Suppressor macrophage (primary cell): ENCODE measurements around the gene H1-8.

Experiments used
- DNase-seq, 4 experiments: peaks; one replicate each; pipeline ENCODE4 v3.0.0-alpha.2; 2020 to 2022

The H1-8 gene

GRCh38 chr3:129575233-129575996 is 32.4 kb downstream of the H1-8 start:
- no peak for DNase-seq

DNA sequence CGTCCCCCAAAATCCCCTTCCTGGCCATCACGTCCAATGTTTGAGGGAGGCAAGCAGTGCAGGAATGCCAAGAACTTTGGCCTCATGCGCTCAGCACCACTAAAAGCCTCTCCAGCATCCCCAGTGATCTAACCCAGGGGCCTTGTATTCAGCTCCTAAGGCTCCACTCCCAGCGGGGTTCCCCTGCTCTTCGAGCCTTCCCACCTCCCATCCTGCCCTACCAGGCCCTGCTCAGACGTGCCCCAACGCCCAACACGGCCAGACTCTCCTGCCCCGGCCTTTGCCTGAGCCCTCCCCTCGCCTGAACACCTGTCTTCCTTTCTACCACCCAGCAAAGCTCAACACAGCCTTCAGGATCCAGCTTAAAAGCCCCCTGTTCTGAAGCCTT is 33.0 kb downstream of the H1-8 start:
- DNase-seq: no peak

DNA sequence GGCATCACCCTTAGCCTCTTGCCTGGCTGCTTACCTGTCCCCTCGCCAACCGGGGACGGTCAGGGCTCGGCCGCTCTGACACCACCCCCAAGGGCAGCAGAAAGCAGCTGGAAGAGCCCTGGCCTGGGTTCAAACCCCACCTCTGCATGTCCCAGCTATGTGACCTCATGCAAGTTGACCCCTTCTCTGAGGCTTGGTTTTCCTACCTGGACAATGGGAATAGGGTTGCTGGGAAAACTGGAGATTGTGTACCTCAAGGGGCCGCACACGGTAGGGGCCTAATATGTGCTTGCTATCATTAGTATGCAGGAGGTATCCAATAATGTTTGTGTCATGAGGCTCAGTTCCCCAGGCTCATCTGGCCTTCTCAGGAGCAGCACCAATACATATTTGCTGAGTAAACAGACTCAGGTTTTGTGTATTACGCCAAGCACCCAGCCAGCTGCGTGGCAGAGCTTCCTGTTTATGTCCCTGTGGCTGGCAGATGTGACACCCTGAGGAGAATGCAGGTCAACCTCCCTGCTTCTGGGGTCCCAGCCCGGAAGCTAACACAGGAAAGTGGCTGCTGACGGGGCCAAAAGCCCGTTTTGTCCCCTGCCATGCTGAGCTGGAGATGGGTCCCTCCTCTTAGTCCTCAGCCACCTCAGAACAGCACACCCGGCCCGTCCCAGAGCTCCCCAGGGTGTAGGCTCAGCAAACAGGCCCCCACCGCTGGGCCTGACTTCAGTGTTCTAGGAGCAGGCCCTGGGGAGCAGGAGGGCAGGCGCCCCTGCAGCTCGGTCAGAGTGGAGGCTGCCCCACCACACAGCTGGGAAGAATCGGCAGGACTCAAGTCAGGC is 33.8 kb downstream of the H1-8 start:
- peak; percentile 76 to 88 (median 84) for DNase-seq

DNA sequence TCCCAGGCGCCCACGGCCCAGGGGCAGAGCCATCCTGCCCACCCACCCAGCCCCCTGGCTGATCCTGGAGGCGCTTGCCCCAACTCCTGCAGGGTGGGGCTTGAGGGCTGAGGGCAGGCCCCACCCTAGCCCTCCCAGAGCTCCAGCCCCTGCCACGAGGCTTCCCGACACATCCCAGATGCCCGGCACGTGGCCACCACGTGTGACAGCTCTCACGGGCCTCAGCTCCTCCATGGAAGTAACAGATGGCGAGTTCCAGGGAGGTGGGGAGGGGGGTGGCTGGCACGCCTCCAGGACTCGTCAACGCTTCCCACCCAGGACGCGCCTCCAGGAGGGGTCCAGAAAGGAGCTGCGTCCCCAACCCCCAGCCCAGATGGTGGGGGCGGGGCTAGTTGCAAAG is 34.4 kb downstream of the H1-8 start:
- DNase-seq: peak; percentile 55 to 70 (median 58)

- peak; percentile 77 to 85 (median 84) for DNase-seq
These were observed 35.2 kb downstream of the H1-8 start for GRCh38 chr3:129577925-129578786.

GRCh38 chr3:129579991-129580390 is 37.0 kb downstream of the H1-8 start:
- DNase-seq: no peak

DNA sequence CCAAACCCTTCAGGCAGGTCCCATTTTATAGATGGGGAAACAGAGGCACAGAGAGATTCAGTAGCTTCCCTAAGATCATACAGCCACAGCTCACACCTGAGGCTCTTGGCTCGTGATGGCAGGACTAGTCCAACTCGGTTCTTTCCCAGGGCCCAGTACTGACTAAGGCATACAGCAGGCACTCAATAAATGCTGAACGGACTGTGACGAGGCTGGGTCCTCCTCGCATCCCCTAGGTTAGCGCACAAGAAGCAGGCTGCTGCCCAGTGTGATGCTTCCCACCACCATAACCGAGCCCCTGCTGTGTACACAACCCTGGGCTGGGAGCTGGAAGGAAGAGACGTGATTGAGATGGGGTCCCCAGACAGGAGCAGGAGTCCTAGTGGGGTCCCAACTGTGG is 38.6 kb downstream of the H1-8 start:
- DNase-seq: no peak

DNA sequence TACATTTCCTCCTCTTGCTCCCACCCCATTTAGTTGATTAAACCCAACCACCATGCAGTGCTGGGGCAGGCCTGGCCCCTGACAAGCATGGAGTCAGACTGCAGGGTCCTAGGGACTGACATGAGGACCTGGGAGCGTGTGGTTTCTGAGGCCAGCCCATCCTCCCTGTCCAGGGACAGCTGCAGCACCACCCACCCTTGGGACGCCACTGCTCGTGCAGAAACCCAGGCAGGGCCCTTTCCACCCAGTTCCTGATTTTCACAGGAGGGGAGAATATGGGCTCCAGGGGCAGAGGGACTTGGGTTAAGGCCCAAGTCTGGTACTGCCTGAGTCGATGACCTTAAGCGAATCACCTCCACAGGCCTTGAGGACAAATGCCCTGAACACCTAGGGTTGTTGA is 39.8 kb downstream of the H1-8 start:
- peak in 2 of 4 experiments; percentile 34 to 45 for DNase-seq

DNA sequence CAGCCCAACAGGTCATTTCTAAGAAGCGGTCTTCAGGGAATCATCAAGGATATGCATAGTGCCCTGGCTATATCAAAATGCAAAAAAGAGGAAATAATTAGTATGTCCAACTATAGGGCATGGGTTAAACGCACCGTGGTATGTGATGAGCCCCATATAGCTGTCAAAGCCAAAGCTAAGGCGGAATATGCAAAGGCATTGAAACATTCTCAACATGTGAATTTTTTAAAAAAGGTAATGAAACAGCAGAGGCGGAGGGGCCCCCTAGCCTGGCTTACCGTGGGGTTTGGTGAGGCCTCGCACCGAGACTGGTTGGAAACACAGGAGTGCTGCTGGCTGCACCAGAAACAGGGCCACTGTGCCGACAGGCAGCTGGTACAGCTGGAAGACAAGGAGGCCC is 40.3 kb downstream of the H1-8 start:
- no peak for DNase-seq

DNA sequence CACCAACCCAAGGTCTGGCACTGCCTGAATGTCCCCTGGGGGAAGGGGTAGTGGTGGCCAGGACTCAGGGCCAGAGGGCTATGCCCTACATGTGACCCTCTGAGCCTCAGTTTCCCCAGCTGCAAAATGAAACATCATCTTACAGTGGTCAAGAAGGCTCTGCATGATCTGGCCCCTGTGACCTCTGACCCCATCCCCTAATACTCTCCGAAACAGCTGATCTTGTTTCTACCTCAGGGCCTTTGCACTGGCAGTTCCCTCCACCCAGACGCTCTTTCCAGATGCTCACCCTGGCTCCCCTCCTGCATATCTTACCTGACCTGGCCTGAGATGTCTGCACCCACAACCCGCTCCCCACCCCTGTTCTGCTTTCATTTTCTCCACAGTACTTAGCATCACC is 41.7 kb downstream of the H1-8 start:
- DNase-seq: no peak

DNA sequence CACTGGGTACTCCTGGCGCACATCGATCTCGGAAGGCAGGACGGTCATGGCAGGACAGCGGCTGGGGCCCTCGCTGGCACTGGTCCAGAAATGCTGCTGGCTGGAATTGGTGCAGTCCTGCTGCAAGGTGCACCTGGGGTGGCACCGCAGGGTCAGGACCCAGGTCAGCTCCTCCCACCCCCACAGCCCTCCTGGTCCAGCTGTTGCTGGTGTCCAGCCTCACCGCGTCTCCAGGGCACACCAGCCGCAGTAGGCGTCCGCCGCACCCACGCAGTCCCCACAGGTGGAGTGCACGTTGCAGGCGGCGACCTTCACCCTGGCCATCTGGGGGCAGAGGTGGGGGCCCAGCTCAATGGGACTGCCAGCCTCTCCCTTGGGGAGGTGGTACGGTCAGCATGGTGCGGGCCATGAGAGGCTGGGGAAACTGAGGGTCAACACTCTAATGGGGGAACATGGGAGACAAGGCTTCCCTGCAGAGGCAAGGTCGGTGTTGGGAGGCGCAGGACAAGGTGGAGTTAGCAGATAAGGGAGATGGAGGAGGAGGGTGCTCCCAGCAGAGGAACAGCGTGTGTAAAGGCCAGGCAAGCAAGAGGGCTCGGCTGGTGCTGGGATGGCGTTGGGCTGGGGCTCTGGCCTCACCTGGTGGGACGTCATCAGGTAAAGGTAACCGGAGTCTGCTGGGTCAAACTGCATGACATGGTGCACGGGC is 43.1 kb downstream of the H1-8 start:
- no peak for DNase-seq

GRCh38 chr3:129586746-129587430 is 43.9 kb downstream of the H1-8 start:
- no peak for DNase-seq

- DNase-seq: no peak
These were observed 44.7 kb downstream of the H1-8 start for GRCh38 chr3:129587566-129588210.

DNA sequence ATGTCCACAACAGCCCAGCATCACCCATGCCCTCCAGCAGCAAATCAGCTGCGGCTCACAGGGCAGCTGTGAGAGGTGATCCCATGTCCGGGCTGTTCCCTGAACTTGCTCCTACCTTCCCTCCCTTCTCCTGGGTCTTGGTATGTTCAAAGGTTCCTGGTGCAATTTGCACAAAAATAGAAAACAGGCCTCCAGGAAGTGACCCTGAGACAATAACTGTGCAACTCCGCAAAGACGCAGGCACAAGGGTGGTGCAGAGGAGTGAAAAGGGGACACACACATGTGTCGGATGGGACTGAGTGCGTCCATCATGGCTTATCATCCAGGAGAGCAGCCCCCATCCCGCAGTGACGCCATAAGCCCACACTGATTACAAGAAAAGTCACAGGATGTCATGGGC is 47.2 kb downstream of the H1-8 start:
- no peak for DNase-seq

DNA sequence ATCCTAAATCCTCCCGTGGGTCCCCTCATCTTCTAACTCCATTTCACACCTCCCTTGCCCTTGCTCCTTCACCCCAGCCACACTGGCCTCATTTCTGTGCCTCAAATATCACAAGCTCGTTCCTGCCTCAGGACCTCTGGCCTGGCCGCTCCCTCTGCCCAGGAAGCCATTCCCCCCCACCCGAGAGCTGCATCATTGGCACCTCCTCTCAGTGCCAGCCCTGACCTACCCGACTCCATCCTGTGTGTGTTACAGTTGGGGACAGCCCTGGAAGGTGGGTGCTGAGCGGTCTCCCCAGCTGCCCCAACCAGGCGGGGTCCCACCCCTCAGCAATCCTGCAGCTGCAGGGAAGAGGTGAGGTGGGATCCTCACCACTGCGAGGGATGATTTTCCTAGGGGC is 49.0 kb downstream of the H1-8 start:
- DNase-seq: no peak

GRCh38 chr3:129592381-129593131 is 49.6 kb downstream of the H1-8 start:
- peak; percentile 88 to 93 (median 92) for DNase-seq

DNA sequence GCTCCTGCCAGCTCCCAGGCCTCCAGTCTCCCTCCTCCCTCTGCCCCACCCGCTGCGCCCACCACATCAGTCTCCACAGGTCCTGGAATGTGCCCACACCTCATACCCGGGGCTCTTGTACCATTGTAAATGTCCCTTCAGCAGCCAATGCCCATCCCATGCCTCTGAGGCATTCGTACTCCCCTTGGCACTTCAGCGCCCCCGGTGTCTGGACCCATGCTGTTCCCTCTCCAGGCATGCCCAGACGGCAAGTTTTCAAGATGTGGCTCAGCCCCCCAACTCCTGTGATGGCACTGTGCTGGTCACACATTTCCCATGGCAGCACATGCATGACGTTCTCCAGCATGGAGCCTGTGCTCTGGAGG is 50.2 kb downstream of the H1-8 start:
- no peak for DNase-seq

GRCh38 chr3:129593595-129594339 is 50.8 kb downstream of the H1-8 start:
- peak; percentile 86 to 94 (median 92) for DNase-seq

DNA sequence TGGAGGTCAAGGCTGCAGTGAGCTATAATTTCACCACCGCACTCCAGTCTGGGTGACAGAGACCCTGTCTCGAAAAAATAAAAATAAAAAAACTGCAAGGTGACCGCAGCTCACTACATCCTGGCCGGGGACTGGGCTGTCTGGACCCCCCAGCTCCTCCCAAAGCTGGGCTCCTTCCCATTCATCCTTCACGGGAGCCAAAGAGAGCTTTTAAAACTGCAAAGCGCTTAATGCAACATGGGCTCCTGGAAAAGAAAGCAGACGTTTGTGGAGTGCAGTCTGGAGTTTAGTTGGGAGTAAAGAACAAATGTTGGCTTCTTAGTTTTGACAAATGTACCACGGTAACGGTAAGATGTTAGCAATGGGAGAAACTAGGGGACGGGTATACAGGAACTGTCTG is 51.4 kb downstream of the H1-8 start:
- no peak for DNase-seq

DNA sequence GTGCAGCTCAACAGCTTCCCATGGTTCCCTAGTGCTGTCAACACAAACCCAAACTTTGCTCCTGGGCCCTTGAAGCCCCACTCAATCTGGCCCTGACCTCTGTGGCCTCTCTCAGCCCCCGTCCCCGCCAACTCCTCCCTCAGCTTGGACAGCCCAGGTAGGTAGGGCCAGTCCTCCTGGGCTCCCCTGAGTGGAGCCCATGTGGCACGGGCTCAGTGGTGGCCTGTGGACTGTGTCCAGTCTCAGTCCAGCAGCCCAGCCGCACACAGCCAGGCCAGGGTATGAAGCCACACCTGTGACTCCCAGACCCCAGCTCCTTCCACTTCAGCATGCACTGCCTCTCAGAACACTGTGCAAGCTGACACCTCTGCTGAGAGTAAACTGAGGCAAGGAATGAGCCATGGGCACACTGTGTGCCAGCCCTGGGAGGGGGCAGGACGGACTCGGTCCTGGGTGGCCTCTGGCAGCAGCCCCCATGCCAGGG is 52.0 kb downstream of the H1-8 start:
- no peak for DNase-seq
